Measurements from ENCODE around the gene CDC14A.
"Not testable (repeated sequence)": the region's sequence is repeated elsewhere in the genome, so short reads cannot be mapped to it uniquely, and the experiment has no call there.

Gene CDC14A

GRCh38 chr1:100364697-100365096 is 12.4 kb downstream of the CDC14A start:
- no peak for DNase-seq

DNA sequence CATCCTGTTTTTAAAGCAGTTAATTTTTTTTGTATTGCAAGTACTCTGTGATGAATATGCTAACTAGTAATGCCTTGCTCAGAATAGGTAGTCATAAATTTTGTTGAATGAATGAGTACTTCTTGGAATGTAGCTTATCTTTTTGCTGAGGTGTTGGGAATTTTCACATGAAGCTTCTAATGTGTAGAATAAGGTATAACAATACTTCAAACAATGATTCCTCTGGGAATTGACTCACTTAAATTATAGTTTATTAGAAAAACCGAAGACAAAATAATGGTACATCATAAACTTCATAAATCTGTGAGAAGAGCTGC is 13.9 kb downstream of the CDC14A start:
- no peak for DNase-seq

DNA sequence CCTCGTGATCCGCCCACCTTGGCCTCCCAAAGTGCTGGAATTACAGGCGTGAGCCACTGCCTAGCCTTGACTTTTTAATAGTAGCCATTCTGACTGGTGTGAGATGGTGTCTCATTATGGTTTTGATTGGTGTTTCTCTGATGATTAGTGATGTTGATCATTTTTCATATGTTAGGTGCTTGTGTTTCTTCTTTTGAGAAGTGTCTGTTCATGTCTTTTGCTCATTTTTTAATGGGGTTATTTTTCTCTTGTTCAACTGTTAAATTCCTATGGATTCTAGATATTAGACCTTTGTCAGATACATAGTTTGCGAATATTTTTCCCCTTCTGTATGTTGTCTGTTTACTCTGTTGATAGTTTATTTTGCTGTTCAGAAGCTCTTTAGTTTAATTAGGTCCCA is 17.0 kb downstream of the CDC14A start:
- DNase-seq: not testable (repeated sequence)

GRCh38 chr1:100373953-100374352 is 21.6 kb downstream of the CDC14A start:
- DNase-seq: not testable (repeated sequence)

DNA sequence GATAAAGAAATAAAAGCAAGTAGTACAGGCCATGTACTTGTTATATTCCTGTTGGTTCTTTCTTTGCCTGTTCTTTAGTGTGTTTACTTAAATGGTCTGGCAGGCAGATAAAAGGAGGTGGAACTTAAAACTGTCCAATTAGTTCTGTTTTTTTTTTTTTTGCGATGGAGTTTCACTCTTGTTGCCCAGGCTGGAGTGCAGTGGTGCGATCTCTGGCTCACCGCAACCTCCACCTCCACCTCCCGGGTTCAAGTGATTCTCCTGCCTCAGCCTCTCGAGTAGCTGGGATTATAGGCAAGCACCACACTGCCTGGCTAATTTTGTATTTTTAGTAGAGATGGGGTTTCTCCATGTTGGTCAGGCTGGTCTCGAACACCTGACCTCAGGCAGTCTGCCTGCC is 24.6 kb downstream of the CDC14A start:
- DNase-seq: not testable (repeated sequence)

- no peak for DNase-seq
These were observed 25.5 kb downstream of the CDC14A start for GRCh38 chr1:100377590-100378361.

DNA sequence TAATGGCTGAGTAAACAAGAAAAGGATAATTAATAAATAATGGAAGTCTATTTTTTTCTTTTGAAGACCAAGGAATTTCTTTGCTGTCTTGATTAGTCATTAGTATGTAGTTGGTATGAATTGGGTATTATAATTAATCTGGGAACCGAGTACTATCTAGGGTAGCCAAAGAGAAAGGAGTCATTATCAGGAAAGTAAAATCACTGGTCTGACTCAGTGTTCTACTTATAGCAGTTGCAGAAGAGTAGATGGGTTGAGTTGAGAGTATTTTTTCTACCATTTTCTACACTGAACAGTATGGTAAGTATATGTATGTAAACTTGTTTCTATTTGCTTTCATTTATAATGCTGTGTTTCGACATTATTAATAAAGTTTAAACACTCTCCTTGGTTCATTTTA is 26.6 kb downstream of the CDC14A start:
- no peak for DNase-seq

GRCh38 chr1:100380635-100381034 is 28.3 kb downstream of the CDC14A start:
- no peak for DNase-seq

DNA sequence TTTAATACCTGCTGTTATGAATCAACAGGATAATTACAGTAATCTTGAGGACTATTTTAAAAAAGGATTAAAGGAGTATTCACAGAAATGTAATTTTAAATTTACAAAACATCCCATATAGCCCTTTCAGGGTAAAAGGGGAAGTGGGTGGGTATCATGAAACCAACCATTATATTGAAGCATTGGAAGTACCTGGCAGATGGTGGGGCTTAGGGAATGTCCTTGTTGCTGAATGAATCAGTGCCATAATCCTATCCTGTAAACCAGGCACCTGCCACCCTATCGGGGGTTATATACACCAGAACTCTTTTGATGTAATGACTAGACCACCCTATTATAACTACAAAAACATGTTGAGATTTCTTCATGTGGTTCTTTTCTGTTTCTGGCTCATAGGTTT is 30.4 kb downstream of the CDC14A start:
- DNase-seq: no peak

- no peak for DNase-seq
These were observed 31.6 kb downstream of the CDC14A start for GRCh38 chr1:100383743-100384405.

DNA sequence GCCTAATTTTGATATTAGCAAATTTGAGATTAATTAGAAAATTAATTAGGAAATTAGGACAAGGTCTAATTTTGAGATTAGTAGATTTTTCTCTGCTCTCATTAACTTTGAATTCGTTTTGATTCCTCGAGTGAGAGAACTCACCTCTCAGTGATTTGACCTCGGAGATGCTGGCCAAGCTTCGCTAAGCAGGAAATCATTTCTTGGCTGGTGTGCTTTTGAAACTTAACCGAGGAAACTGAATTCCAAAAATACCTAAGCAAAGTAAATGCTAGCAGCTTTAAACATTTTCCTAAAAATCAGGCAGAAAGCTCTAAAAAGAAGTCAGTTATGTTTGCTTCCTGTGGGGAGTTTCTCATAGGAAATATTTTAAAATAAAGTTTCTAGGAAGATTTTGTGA is 34.9 kb downstream of the CDC14A start:
- no peak for DNase-seq

GRCh38 chr1:100387657-100388350 is 35.5 kb downstream of the CDC14A start:
- DNase-seq: no peak

DNA sequence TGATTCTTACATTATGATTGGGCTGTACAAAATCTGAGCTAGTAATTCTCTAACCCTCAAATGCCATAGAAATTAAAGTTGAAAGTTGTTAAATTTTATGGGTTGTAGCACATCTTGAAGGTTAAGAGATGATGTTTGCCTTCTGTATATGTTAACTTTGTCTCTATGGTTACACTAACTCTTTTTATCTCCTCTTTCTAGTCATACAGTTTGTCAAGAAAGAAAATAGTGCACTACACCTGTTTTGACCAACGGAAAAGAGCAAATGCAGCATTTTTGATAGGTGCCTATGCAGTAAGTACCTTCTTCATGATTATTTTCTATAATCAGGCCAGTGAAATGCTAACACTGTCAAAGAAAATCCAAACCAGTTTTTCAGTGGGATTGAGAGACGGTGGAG is 38.2 kb downstream of the CDC14A start:
- DNase-seq: no peak

GRCh38 chr1:100391675-100392074 is 39.4 kb downstream of the CDC14A start:
- DNase-seq: no peak

GRCh38 chr1:100392756-100393155 is 40.5 kb downstream of the CDC14A start:
- DNase-seq: no peak

- no peak for DNase-seq
These were observed 42.0 kb downstream of the CDC14A start for GRCh38 chr1:100394285-100394684.

- no peak for DNase-seq
These were observed 43.6 kb downstream of the CDC14A start for GRCh38 chr1:100395913-100396312.

DNA sequence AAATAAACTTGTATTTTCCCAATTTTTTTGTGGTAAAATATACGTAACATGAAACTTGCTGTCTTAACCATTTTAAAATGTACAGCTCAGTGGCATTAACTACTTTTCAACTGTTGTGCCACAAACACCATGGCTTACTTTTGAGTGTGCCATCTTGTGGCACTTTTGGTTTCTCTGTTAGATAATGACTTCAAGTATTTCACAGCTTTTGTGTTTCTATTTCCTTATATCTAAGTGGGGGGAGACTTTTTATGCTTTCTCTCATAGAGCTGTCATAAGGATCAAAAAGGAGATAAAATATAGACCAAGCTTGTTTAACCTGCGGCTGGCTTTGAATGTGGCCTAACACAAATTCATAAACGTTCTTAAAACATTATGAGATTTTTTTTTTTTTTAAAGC is 44.3 kb downstream of the CDC14A start:
- DNase-seq: no peak

DNA sequence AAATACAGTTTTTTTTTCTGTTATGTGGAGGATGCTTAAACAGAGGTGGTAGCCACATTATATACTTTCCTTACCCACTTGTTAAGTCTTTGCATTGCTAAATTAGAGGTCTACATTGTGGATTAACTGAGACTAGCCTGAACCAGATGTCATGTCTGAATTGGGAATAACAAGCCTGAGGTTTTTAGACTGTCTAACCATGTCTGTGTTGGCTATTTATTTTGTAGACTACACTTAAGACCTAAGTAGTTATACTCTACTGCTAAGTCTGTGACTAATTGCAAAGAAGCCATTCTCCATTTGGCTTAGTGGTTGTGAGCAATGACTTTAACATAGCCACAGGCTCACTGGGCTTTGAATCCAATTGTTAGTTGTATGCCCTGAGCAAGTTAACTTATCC is 45.4 kb downstream of the CDC14A start:
- DNase-seq: no peak

- no peak for DNase-seq
These were observed 46.3 kb downstream of the CDC14A start for GRCh38 chr1:100398648-100399047.

GRCh38 chr1:100400404-100400803 is 48.1 kb downstream of the CDC14A start:
- peak in 1 of 2 experiments; percentile 13 for DNase-seq

DNA sequence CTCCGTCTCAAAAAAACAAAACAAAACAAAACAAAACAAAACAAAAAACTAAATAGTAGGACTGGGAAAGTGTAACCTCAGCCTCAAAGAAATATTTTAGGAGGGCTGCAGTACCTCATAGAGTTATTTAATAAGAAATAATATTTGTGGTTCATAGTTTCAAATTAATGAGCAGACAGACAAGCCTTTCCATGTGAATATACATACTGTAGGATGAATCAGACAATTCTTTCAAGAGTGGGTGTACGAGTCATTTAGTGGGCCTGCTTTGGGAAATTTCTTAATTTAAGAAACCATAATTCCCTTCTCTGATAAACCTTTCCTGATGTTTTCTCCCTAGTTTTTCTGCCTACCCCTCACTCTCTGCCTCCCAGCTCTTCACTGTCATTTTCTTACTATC is 52.5 kb downstream of the CDC14A start:
- DNase-seq: no peak

DNA sequence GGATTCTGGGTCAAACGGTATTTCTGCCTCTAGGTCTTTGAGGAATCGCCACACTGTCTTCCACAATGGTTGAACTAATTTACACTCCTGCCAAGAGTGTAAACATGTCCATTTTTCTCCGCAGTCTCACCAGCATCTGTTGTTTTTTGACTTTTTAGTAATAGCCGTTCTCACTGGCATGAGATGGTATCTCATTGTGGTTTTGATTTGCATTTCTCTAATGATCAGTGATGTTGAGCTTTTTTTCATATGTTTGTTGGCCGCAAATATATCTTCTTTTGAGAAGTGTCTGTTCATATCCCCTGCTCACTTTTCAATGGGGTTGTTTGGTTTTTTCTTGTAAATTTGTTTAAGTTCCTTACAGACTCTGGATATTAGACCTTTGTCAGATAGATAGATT is 53.6 kb downstream of the CDC14A start:
- not testable (repeated sequence) for DNase-seq

DNA sequence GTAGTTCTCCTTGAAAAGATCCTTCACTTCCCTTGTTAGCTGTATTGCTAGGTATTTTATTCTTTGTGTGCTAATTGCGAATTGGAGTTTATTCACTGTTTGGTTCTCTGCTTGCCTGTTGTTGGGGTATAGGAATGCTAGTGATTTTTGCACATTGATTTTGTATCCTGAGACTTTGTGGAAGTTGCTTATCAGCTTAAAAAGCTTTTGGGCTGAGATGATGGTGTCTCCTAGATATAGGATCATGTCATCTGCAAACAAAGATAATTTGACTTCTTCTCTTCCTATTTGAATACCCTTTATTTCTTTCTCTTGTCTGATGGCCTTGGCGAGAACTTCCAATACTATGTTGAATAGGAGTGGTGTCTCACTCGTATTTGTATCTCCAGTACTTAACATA is 55.1 kb downstream of the CDC14A start:
- not testable (repeated sequence) for DNase-seq

Measured in NCI-H2081 (cell line).